ENCODE data around the gene GABBR2. TPM values are rescaled to one million over a fixed set of nuclear protein-coding genes. Genes with fewer than 3 reads are reported as not detected.
"Not testable (repeated sequence)": the region's sequence is repeated elsewhere in the genome, so short reads cannot be mapped to it uniquely, and the experiment has no call there.

GABBR2 gene
- total RNA-seq, 3 donors from 2014 or later: not detected

DNA sequence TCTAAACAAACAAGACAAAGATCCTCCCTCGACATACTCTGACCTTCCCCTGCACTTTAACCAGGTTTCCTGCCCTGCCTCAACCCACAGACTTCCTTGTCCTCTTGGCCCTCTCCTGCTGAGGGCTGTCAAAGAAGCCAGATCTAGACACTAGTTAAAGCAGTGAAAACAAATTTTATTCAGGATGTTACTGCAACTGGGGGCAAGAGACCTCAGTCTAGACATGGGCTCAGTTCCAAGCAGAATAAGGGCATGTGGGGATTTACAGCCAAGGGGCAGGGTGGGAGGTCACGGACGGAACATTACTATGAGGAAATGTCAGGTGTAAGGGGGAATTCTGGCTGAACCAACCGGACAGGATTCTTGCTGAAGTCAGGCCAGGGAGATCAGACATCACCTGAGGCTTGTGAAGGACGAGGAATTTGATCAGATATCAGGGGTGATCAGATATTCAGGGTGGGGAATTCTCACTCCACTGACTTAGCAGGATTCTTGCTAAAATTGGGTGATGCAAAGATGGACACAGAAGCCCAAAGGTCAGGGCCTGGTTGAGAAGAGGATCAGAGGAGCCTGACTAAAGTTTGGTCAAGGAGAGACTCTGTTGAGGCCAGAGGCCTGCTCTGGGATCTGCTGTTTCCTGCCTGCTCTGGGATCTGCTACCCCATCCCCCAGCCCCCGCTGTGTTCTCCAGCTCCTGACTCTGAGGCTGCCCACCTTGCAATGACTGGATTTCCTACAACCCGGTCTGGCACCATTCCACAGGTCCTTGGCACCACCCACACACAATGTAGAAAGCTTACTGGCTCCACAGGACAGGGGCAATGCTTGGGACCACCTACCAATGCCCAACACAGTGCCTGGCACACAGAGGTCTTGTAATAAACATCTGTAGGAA, 21.5 kb downstream of the GABBR2 start:
- H3K4me3 Mint-ChIP-seq: no peak overlapping the region
- ATAC-seq (no peak), DNase-seq (no peak)
- no peaks in the 10 kb centered on the region for H3K9me3 Mint-ChIP-seq
- no peaks in the 10 kb centered on the region for H3K4me1 Mint-ChIP-seq (ENCODE audit: low read depth)
- H3K36me3 Mint-ChIP-seq (ENCODE audit: insufficient read depth): no peaks in the 10 kb centered on the region
- peaks cover 3% of the 10 kb centered on the region for H3K27me3 Mint-ChIP-seq (ENCODE audit: low read depth)

- H3K4me3 Mint-ChIP-seq; DNase-seq; ATAC-seq; H3K9me3 Mint-ChIP-seq; H3K4me1 Mint-ChIP-seq (ENCODE audit: low read depth); H3K36me3 Mint-ChIP-seq (ENCODE audit: insufficient read depth); H3K27me3 Mint-ChIP-seq (ENCODE audit: low read depth): not testable (repeated sequence)
Observed at GRCh38 chr9:98684816-98685215, 23.9 kb downstream of the GABBR2 start.

- no peaks in the 10 kb centered on the region for H3K9me3 Mint-ChIP-seq
- no peaks in the 10 kb centered on the region for H3K36me3 Mint-ChIP-seq (ENCODE audit: insufficient read depth)
- no peaks in the 10 kb centered on the region for H3K4me1 Mint-ChIP-seq (ENCODE audit: low read depth)
- DNase-seq (no peak), ATAC-seq (no peak)
- H3K27me3 Mint-ChIP-seq (ENCODE audit: low read depth): peaks cover 9% of the 10 kb centered on the region
- H3K4me3 Mint-ChIP-seq: no peak overlapping the region
Observed at GRCh38 chr9:98678244-98678842, 30.4 kb downstream of the GABBR2 start.

GRCh38 chr9:98673681-98674080, 35.1 kb downstream of the GABBR2 start:
- Mint-ChIP-seq H3K36me3 (ENCODE audit: insufficient read depth) (no peaks in the 10 kb centered on the region), H3K4me1 (ENCODE audit: low read depth) (no peaks in the 10 kb centered on the region), H3K27me3 (ENCODE audit: low read depth) (peaks cover 21% of the 10 kb centered on the region), H3K4me3 (no peak overlapping the region), H3K9me3 (no peaks in the 10 kb centered on the region)
- ATAC-seq (no peak), DNase-seq (no peak)

DNA sequence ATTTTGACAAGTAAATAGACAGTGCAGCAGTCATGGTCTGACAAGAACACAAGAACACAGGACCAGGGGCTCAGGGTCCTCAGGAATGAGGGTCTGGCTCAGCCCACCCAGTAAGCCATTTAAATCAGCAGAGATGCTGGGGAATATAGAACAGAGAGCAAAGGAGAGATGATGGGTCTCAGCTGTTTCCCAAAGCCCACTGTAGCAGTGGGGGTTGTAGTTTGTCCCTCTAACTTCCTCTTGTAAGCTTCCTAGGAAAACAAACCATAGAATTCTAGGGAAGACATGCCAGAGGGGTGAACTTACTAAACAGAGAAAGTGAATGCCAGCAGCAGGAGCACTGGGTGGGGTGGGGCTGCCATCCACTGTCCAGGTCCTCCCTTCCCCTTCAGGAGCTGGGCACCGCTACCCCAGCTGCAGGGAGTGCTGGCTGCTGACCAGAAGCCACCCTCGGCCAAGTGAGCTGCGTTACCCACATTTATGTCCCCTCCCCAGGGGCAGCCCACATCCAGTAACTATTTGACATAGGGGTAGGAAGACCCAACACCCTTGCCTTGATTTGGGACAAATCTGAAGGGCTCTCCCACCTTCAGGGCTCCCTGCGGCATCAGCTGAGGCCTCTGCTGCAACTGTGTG, 41.6 kb downstream of the GABBR2 start:
- DNase-seq (no peak), ATAC-seq (no peak)
- Mint-ChIP-seq H3K4me3 (no peak overlapping the region), H3K9me3 (no peaks in the 10 kb centered on the region), H3K36me3 (ENCODE audit: insufficient read depth) (no peaks in the 10 kb centered on the region), H3K27me3 (ENCODE audit: low read depth) (peaks cover 19% of the 10 kb centered on the region), H3K4me1 (ENCODE audit: low read depth) (no peaks in the 10 kb centered on the region)

DNA sequence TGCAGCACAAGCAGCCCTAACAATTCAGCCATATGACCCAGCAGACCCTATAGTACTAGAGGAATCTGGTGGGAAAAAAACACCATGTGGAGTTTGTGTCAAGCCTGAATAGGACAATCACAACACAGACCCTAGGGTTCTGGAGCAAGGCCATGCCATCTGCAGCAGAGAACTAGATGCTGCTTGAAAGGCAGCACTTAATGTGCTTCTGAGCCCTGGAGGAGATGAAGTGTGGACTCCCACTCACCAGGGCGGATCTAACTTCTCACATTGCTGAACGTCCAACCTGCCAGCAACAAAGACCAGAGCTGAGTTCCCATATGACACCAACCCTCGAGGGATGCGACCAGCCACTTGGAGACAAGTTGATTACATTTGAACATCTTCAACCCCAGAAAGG, 43.2 kb downstream of the GABBR2 start:
- no peaks in the 10 kb centered on the region for H3K36me3 Mint-ChIP-seq (ENCODE audit: insufficient read depth)
- no peak overlapping the region for H3K4me3 Mint-ChIP-seq
- DNase-seq (no peak), ATAC-seq (no peak)
- peaks cover 16% of the 10 kb centered on the region for H3K27me3 Mint-ChIP-seq (ENCODE audit: low read depth)
- H3K4me1 Mint-ChIP-seq (ENCODE audit: low read depth): no peaks in the 10 kb centered on the region
- H3K9me3 Mint-ChIP-seq: no peaks in the 10 kb centered on the region

GRCh38 chr9:98660541-98660940, 48.2 kb downstream of the GABBR2 start:
- no peak for ATAC-seq

DNA sequence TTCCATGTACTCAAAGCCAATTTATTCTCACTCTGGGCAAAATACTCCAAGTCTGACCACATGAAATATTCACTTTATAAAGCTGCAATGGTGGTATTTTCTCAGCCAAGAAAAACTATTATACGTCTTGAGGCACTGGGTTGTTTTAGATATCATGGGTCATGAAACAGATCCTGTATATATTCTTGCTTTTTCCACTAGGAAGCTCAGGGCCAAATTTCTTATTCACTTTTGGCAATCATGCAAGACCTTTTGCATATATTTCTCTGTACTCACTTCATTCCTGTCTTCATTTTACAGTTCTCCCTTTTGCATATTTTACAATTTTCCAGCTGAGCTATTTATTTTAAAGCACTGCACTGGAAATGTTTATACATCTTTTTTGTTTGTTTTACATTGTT, 49.8 kb downstream of the GABBR2 start:
- Mint-ChIP-seq H3K27me3 (ENCODE audit: low read depth) (peaks cover 3% of the 10 kb centered on the region), H3K36me3 (ENCODE audit: insufficient read depth) (no peaks in the 10 kb centered on the region), H3K9me3 (peaks cover 4% of the 10 kb centered on the region), H3K4me3 (no peak overlapping the region), H3K4me1 (ENCODE audit: low read depth) (no peaks in the 10 kb centered on the region)
- ATAC-seq (no peak), DNase-seq (no peak)

More at GRCh38 chr9:98660541-98660940, 48.2 kb downstream of the GABBR2 start:
- H3K27me3 Mint-ChIP-seq (ENCODE audit: low read depth): peaks cover 9% of the 10 kb centered on the region
- H3K4me1 Mint-ChIP-seq (ENCODE audit: low read depth): no peaks in the 10 kb centered on the region
- DNase-seq: no peak
- no peaks in the 10 kb centered on the region for H3K9me3 Mint-ChIP-seq
- H3K36me3 Mint-ChIP-seq (ENCODE audit: insufficient read depth): no peaks in the 10 kb centered on the region
- no peak overlapping the region for H3K4me3 Mint-ChIP-seq

DNA sequence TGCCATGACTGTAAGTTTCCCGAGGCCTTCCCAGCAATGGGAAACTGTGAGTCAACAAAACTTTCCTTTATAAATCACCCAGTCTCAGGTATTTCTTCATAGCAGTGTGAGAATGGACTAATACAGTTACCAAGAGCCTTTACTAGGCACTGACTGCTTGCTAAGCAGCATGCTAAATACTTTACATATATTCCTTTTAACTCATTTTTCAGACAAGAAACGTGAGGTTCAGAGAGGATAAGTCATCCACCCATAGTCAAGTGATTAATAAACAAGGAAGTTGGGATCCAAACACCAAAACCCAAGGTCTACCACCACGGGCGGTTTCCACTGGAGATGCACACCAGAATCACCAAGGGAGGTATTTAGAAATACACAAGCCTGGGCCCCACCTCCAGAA, 50.8 kb downstream of the GABBR2 start:
- Mint-ChIP-seq H3K9me3 (peaks cover 4% of the 10 kb centered on the region), H3K36me3 (ENCODE audit: insufficient read depth) (no peaks in the 10 kb centered on the region), H3K4me3 (no peak overlapping the region), H3K27me3 (ENCODE audit: low read depth) (no peaks in the 10 kb centered on the region), H3K4me1 (ENCODE audit: low read depth) (no peaks in the 10 kb centered on the region)
- ATAC-seq (no peak), DNase-seq (no peak)

- H3K27me3 Mint-ChIP-seq (ENCODE audit: low read depth): peaks cover 3% of the 10 kb centered on the region
- H3K9me3 Mint-ChIP-seq: peaks cover 4% of the 10 kb centered on the region
- H3K4me3 Mint-ChIP-seq: no peak overlapping the region
Observed at GRCh38 chr9:98656511-98656910, 52.2 kb downstream of the GABBR2 start.

GRCh38 chr9:98655428-98655827, 53.3 kb downstream of the GABBR2 start:
- not testable (repeated sequence) for H3K9me3 Mint-ChIP-seq; H3K4me1 Mint-ChIP-seq (ENCODE audit: low read depth); ATAC-seq; H3K27me3 Mint-ChIP-seq (ENCODE audit: low read depth); DNase-seq; H3K4me3 Mint-ChIP-seq; H3K36me3 Mint-ChIP-seq (ENCODE audit: insufficient read depth)

More at GRCh38 chr9:98656511-98656910, 52.2 kb downstream of the GABBR2 start:
- Mint-ChIP-seq H3K4me1 (ENCODE audit: low read depth) (no peaks in the 10 kb centered on the region), H3K36me3 (ENCODE audit: insufficient read depth) (no peaks in the 10 kb centered on the region)
- ATAC-seq: no peak
- DNase-seq: no peak

DNA sequence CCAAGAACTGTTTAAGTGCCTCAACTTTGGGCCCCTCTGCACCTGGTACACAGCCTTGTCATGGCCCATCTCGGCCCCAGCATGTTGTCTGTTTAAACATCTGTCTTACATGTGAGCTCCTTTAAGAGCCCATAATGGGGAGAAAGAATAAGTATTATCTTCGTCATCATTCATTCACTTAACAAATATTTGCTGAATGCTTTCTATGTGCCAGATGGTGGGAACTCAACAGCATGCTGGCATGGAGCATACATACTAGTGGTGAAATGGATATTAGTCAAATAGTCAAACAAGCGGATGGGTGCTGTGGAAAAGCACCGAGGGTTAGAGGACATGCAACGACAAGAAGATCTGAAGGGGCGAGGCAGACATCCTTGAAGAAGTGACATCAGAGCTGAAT, 54.5 kb downstream of the GABBR2 start:
- no peaks in the 10 kb centered on the region for H3K36me3 Mint-ChIP-seq (ENCODE audit: insufficient read depth)
- H3K27me3 Mint-ChIP-seq (ENCODE audit: low read depth): peaks cover 8% of the 10 kb centered on the region
- no peak overlapping the region for H3K4me3 Mint-ChIP-seq
- peaks cover 4% of the 10 kb centered on the region for H3K9me3 Mint-ChIP-seq
- H3K4me1 Mint-ChIP-seq (ENCODE audit: low read depth): no peaks in the 10 kb centered on the region
- no peak for ATAC-seq
- no peak for DNase-seq

DNA sequence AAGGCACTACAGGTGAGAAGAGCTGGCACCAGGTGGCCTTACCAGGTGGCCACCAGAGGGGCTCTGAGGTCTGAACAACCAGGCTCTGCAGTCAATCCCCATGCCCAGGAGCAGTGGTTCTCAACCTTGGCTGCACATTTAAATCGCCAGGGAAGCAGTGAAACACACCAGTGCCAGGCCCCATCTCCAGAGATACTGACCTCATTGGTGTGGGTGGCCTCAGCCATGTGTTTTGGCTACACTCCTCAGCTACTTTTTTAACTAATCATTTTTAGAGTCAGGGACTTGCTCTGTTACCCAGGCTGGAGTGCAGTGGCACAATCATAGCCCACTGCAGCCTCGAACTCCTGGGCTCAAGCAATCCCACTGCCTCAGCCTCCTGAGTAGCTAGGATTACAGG, 56.0 kb downstream of the GABBR2 start:
- no peak overlapping the region for H3K4me3 Mint-ChIP-seq
- DNase-seq (no peak), ATAC-seq (no peak)
- no peaks in the 10 kb centered on the region for H3K36me3 Mint-ChIP-seq (ENCODE audit: insufficient read depth)
- peaks cover 8% of the 10 kb centered on the region for H3K27me3 Mint-ChIP-seq (ENCODE audit: low read depth)
- H3K9me3 Mint-ChIP-seq: peaks cover 4% of the 10 kb centered on the region
- H3K4me1 Mint-ChIP-seq (ENCODE audit: low read depth): no peaks in the 10 kb centered on the region

DNA sequence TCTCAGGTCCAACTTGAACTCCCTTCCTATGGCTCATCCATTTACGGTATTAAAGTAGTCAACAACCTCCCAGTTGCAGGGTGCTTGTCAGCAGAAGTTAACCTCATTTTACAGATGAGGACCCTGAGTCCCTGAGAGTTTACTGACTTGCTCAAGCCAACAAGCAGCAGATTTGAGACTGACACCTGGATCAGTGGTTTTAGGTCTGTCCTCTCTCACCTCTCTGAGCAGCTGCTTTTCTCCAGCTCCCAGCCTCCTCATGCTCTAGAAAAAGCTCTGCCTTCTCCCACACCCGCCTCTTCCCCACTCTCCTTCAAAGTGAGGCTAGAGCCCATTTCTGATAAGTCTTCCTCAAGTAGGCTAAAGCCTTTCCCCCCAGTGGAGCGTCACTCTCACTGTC, 56.4 kb downstream of the GABBR2 start:
- ATAC-seq (no peak), DNase-seq (no peak)
- Mint-ChIP-seq H3K27me3 (ENCODE audit: low read depth) (peaks cover 8% of the 10 kb centered on the region), H3K4me3 (no peak overlapping the region), H3K4me1 (ENCODE audit: low read depth) (no peaks in the 10 kb centered on the region), H3K36me3 (ENCODE audit: insufficient read depth) (no peaks in the 10 kb centered on the region), H3K9me3 (peaks cover 4% of the 10 kb centered on the region)

GRCh38 chr9:98647236-98647635, 61.5 kb downstream of the GABBR2 start:
- no peak overlapping the region for H3K4me3 Mint-ChIP-seq
- no peak for ATAC-seq
- DNase-seq: no peak
- no peaks in the 10 kb centered on the region for H3K36me3 Mint-ChIP-seq (ENCODE audit: insufficient read depth)
- no peaks in the 10 kb centered on the region for H3K9me3 Mint-ChIP-seq
- H3K27me3 Mint-ChIP-seq (ENCODE audit: low read depth): peaks cover 15% of the 10 kb centered on the region
- H3K4me1 Mint-ChIP-seq (ENCODE audit: low read depth): no peaks in the 10 kb centered on the region

Measured in activated T-cell treated with anti-CD3 and anti-CD28 coated beads, Interleukin-2, amount 50 U/mL, for 4 hours (primary cell).